Measurements from ENCODE around the gene LRRC70. TPM values are rescaled to one million over a fixed set of nuclear protein-coding genes. Genes with fewer than 3 reads are reported as not detected.

LRRC70 gene
- total and polyA plus RNA-seq, 2 of the 8 experiments (the other 6 are each of a cell fraction or from before 2014, with no cell fraction given), result 0.62 to 0.67 TPM

GRCh38 chr5:62607615-62608014 is 29.0 kb downstream of the LRRC70 start:
- Histone ChIP-seq H4K20me1 (replicated peaks in 1 of 2; ENCODE audit: control insufficient read depth in 1 of 2, insufficient read depth in 2 of 2, low read length in 2 of 2) (peaks cover 0 to 3% of the 10 kb centered on the region in 2 experiments), H3K36me3 (ENCODE audit: control insufficient read depth in 2 of 4, insufficient read depth in 4 of 4, low read length in 3 of 4) (0 out of 8 replicates have a peak, but pooled peaks cover 0 to 2% (median 0%) of the 10 kb centered on the region in 4 experiments), H3K56ac (replicated peaks; ENCODE audit: insufficient read length, low read depth, low read length) (no peak overlapping the region), H2BK5ac (ENCODE audit: low read depth, low read length) (no peak overlapping the region), H3K9me3 (ENCODE audit: insufficient read depth in 2 of 2, low read depth in 1 of 2, low read length in 1 of 2) (no peaks in the 10 kb centered on the region), H4K91ac (replicated peaks; ENCODE audit: insufficient read length, low read length) (no peak overlapping the region), H3K4ac (replicated peaks; ENCODE audit: insufficient read length, low read depth, low read length) (no peak overlapping the region), H3K79me1 (ENCODE audit: low read depth, low read length) (no peaks in the 10 kb centered on the region), H2BK12ac (ENCODE audit: low read depth, low read length) (no peak overlapping the region), H3K4me3 (ENCODE audit: extremely low read depth in 1 of 4, insufficient read depth in 2 of 4, low read depth in 3 of 4, low read length in 4 of 4) (no peak overlapping the region), H3K18ac (ENCODE audit: extremely low read depth, low read length) (no peak overlapping the region), H3K27ac (ENCODE audit: low read depth, low read length) (no peak overlapping the region), H3K14ac (ENCODE audit: insufficient read length) (no peak overlapping the region), H3K23me2 (ENCODE audit: low read depth, low read length) (no peaks in the 10 kb centered on the region), H2AFZ (ENCODE audit: low read length) (no peak overlapping the region), H2BK120ac (replicated peaks; ENCODE audit: low read depth, low read length) (no peak overlapping the region), H3K23ac (ENCODE audit: insufficient read length) (no peak overlapping the region), H3K4me1 (replicated peaks in 1 of 4; ENCODE audit: control insufficient read depth in 3 of 4, insufficient read depth in 4 of 4, low read length in 3 of 4) (no peaks in the 10 kb centered on the region), H3K79me2 (ENCODE audit: control insufficient read depth in 1 of 2, insufficient read depth in 2 of 2, low read length in 2 of 2) (no peaks in the 10 kb centered on the region), H2AK5ac (ENCODE audit: low read depth, low read length) (no peak overlapping the region), H3K4me2 (ENCODE audit: insufficient read depth in 1 of 2, low read depth in 2 of 2, low read length in 2 of 2) (no peak overlapping the region), H4K5ac (ENCODE audit: insufficient read length, low read depth, low read length) (no peak overlapping the region), H3K9ac (replicated peaks in 1 of 4; ENCODE audit: extremely low read depth in 1 of 4, low read depth in 3 of 4, low read length in 3 of 4) (no peak overlapping the region), H2BK15ac (ENCODE audit: low read length) (no peak overlapping the region), H3K27me3 (replicated peaks in 1 of 4; ENCODE audit: control insufficient read depth in 3 of 4, extremely low read depth in 1 of 4, insufficient read depth in 3 of 4, low read length in 3 of 4) (no peaks in the 10 kb centered on the region), H2BK20ac (ENCODE audit: low read length) (no peak overlapping the region), H4K8ac (ENCODE audit: extremely low read depth, insufficient read depth, low read length) (no peak overlapping the region)
- CTCF ChIA-PET (ENCODE audit: partially characterized antibody), result interaction anchor here (1.0 kb wide), 1 partner anchor 29 kb away, joined by 3 read pairs; the partner anchor contains the start of gene LRRC70
- FAIRE-seq, result no peak
- POLR2A ChIA-PET (ENCODE audit: partially characterized antibody), result no interaction called here
- 96% methylated on average over 4 of the region's 4 CpGs; no CpG with 5 or more reads in 1 of the 2 experiments for WGBS, 2 experiments (ENCODE audit: extremely low coverage in 1 of 2, insufficient coverage in 1 of 2, insufficient read length in 1 of 2, insufficient replicate concordance in 2 of 2, low coverage in 1 of 2, low lambda C conversion rate in 2 of 2, missing lambda C conversion rate in 1 of 2)
- DNase-seq (ENCODE audit: low read depth in 1 of 2, low spot score in 2 of 2), result no peak
- TF ChIP-seq CTBP2 (IDR thresholded peaks at IDR 0.05; ENCODE audit: borderline replicate concordance, insufficient read depth, insufficient read length, low read length) (no peak), KDM1A (IDR thresholded peaks at IDR 0.05; ENCODE audit: borderline replicate concordance, low read length) (no peak), NANOG (IDR thresholded peaks at IDR 0.05; ENCODE audit: insufficient read depth, low read depth, low read length, poor library complexity, severe bottlenecking) (no peak), SP2 (IDR thresholded peaks at IDR 0.05; ENCODE audit: low read length) (no peak), KDM5A (IDR thresholded peaks at IDR 0.05; ENCODE audit: low read length) (no peak), POLR2AphosphoS5 (IDR thresholded peaks at IDR 0.05; ENCODE audit: low read depth, low read length) (no peak), RFX5 (IDR thresholded peaks at IDR 0.05; ENCODE audit: borderline replicate concordance, low read depth, low read length) (no peak), SIX5 (IDR thresholded peaks at IDR 0.05; ENCODE audit: low read depth, low read length) (no peak), NRF1 (IDR thresholded peaks at IDR 0.05; ENCODE audit: low read depth, low read length) (no peak), E2F6 (IDR thresholded peaks at IDR 0.05) (no peak), SRF (IDR thresholded peaks at IDR 0.05; ENCODE audit: low read depth, low read length) (no peak)
